Caco-2 (cell line): ENCODE measurements around the gene CDC34. TPM values are rescaled to one million over a fixed set of nuclear protein-coding genes. Genes with fewer than 3 reads are reported as not detected.

Experiments used
- BruUV-seq: library from RNA; stranded (reverse); fragments of 400-500 nt; replicated peaks from 2 replicates; lab custom pipeline; 2021; lab: Mats Ljungman, UMichigan
- CTCF ChIA-PET: fragments of 300-600 bp; sonication (Branson Sonifier 250); formaldehyde crosslinking; loops from one replicate; lab custom pipeline; 2022; ENCODE audit warnings: antibody characterized with exemption; lab: Charles Lee
- POLR2A ChIA-PET: fragments of 300-600 bp; sonication (Branson Sonifier 250); formaldehyde crosslinking; loops from one replicate; lab custom pipeline; 2022; ENCODE audit warnings: antibody characterized with exemption; lab: Charles Lee
- DNase-seq, 2 experiments: peaks; one replicate each; pipeline versions ENCODE4 v3.0.0 to v3.0.0-alpha.2; 2020 to 2022
- H3K27me3 ChIP-seq: replicated peaks from 2 replicates; pipeline ENCODE4 v1.6.0; 2011; ENCODE audit warnings: low read length; ENCODE audit not compliant: control insufficient read depth, insufficient read depth
- H3K36me3 ChIP-seq: 2 replicates; pipeline ENCODE4 v1.5.1; 2011; ENCODE audit warnings: low read length; ENCODE audit not compliant: control insufficient read depth, insufficient read depth
- H3K4me1 ChIP-seq: fragments of 250-450 bp; sonication (Bioruptor Pico); 2 replicates; pipeline ENCODE4 v1.5.1; 2020; ENCODE audit warnings: mild to moderate bottlenecking
- H3K4me3 ChIP-seq: 2 replicates; pipeline ENCODE4 v1.5.1; 2011; ENCODE audit warnings: low read depth, mild to moderate bottlenecking, control low read depth, low read length
- H3K9me3 ChIP-seq: fragments of 250-450 bp; sonication (Bioruptor Pico); 2 replicates; pipeline ENCODE4 v1.5.1; 2020; ENCODE audit warnings: mild to moderate bottlenecking, moderate library complexity
- H3K27ac Mint-ChIP-seq: one replicate; pipeline ENCODE4 v1.8.0; 2022; ENCODE audit warnings: mixed read lengths; ENCODE audit not compliant: unreplicated experiment
- H3K27me3 Mint-ChIP-seq: one replicate; pipeline ENCODE4 v1.8.0; 2022; ENCODE audit warnings: mixed read lengths; ENCODE audit not compliant: insufficient read depth, unreplicated experiment
- H3K36me3 Mint-ChIP-seq: one replicate; pipeline ENCODE4 v1.8.0; 2022; ENCODE audit warnings: mild to moderate bottlenecking, mixed read lengths; ENCODE audit not compliant: insufficient read depth, unreplicated experiment
- H3K4me1 Mint-ChIP-seq: one replicate; pipeline ENCODE4 v1.8.0; 2022; ENCODE audit warnings: low read depth, mixed read lengths; ENCODE audit not compliant: unreplicated experiment
- H3K4me3 Mint-ChIP-seq: one replicate; pipeline ENCODE4 v1.8.0; 2022; ENCODE audit warnings: mild to moderate bottlenecking, moderate library complexity, mixed read lengths; ENCODE audit not compliant: unreplicated experiment
- H3K9me3 Mint-ChIP-seq: one replicate; pipeline ENCODE4 v1.8.0; 2022; ENCODE audit warnings: mixed read lengths; ENCODE audit not compliant: unreplicated experiment
- intact Hi-C: fragments of 100-400 bp; cut with micrococcal nuclease; formaldehyde crosslinking; loops from one replicate; pipeline ENCODE4 v1.10.0; 2022; ENCODE audit not compliant: unreplicated experiment
- total RNA-seq: library from RNA; stranded (reverse); gene quantifications from 2 replicates; pipeline ENCODE4 v1.2.3, GENCODE V29; 2022
- TF ChIP-seq, protein P1 (sequence below), 2 experiments: fragments of 200-600 bp in 1 of 2; IDR thresholded peaks; 1 replicate in 1 of 2; 2 replicates in 1 of 2; pipeline versions ENCODE4 v1.5.1 to v1.8.0; 2011 to 2022; ENCODE audit warnings: antibody characterized with exemption in 1 of 2, control low read depth in 1 of 2, inconsistent platforms in 1 of 2, low read depth in 1 of 2, low read length in 1 of 2, mild to moderate bottlenecking in 1 of 2, moderate library complexity in 1 of 2; ENCODE audit not compliant: insufficient read depth in 1 of 2, severe bottlenecking in 1 of 2, unreplicated experiment in 1 of 2

The CDC34 gene
- total RNA-seq, 1 experiment from 2014 or later = 129 TPM

DNA sequence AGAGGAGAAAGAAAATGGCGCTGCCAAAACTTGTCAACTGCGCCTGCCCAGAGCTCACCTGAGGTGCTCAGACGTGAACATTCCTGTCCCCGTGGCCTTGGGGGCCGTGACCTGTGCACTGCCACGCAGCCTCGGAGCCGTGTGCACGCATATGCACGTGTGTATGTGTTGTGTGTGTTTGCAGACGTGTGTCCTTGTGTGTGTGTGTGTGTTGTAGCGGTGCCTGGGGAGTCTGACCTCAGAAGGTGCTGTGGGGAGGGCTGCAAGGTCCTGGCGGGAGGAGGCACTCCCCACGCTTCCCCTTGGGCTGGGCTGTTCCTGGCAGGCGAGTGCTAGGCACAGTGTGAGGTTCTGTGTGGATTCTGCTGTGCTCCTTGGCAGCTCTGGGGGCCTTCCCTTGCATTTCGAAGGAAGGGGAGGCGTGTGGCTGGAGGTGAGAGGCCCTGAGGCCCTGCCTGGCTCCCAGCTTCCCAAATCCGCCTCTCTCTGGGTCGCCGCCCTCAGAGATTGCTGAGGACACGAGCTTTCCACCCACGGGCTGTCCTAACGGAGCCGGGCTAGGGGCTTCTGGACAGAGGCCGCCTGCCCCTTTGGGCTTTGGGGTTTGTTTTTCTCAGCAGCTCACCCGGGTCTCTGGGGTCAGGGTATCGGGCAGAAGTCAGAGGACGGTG, 45.3 kb downstream of the CDC34 start:
- no TSS peak for BruUV-seq
- peaks cover 14% of the 10 kb centered on the region for H3K4me1 ChIP-seq
- CTCF ChIA-PET = no interaction called here
- H3K27ac Mint-ChIP-seq = no peak overlapping the region
- H3K4me1 Mint-ChIP-seq = peaks cover 7% of the 10 kb centered on the region
- H3K36me3 Mint-ChIP-seq = peaks cover 54% of the 10 kb centered on the region
- POLR2A ChIA-PET = no interaction called here
- H3K36me3 ChIP-seq = no peaks in the 10 kb centered on the region; the same call in 1 of the 2 replicates
- no peaks in the 10 kb centered on the region for H3K9me3 Mint-ChIP-seq
- H3K9me3 ChIP-seq = no peaks in the 10 kb centered on the region
- H3K4me3 ChIP-seq = no peak overlapping the region
- DNase-seq = no peak
- no peak overlapping the region for H3K4me3 Mint-ChIP-seq
- H3K27me3 Mint-ChIP-seq = no peaks in the 10 kb centered on the region
- H3K27me3 ChIP-seq = no peaks in the 10 kb centered on the region
- TF ChIP-seq, protein P1, sequence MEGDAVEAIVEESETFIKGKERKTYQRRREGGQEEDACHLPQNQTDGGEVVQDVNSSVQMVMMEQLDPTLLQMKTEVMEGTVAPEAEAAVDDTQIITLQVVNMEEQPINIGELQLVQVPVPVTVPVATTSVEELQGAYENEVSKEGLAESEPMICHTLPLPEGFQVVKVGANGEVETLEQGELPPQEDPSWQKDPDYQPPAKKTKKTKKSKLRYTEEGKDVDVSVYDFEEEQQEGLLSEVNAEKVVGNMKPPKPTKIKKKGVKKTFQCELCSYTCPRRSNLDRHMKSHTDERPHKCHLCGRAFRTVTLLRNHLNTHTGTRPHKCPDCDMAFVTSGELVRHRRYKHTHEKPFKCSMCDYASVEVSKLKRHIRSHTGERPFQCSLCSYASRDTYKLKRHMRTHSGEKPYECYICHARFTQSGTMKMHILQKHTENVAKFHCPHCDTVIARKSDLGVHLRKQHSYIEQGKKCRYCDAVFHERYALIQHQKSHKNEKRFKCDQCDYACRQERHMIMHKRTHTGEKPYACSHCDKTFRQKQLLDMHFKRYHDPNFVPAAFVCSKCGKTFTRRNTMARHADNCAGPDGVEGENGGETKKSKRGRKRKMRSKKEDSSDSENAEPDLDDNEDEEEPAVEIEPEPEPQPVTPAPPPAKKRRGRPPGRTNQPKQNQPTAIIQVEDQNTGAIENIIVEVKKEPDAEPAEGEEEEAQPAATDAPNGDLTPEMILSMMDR (IDR thresholded peaks at IDR 0.05; ENCODE audit: insufficient read depth in 1 of 2, low read depth in 1 of 2, low read length in 1 of 2, severe bottlenecking in 1 of 2, unreplicated experiment in 1 of 2) = no peak
- intact Hi-C loops = no loop called here

DNA sequence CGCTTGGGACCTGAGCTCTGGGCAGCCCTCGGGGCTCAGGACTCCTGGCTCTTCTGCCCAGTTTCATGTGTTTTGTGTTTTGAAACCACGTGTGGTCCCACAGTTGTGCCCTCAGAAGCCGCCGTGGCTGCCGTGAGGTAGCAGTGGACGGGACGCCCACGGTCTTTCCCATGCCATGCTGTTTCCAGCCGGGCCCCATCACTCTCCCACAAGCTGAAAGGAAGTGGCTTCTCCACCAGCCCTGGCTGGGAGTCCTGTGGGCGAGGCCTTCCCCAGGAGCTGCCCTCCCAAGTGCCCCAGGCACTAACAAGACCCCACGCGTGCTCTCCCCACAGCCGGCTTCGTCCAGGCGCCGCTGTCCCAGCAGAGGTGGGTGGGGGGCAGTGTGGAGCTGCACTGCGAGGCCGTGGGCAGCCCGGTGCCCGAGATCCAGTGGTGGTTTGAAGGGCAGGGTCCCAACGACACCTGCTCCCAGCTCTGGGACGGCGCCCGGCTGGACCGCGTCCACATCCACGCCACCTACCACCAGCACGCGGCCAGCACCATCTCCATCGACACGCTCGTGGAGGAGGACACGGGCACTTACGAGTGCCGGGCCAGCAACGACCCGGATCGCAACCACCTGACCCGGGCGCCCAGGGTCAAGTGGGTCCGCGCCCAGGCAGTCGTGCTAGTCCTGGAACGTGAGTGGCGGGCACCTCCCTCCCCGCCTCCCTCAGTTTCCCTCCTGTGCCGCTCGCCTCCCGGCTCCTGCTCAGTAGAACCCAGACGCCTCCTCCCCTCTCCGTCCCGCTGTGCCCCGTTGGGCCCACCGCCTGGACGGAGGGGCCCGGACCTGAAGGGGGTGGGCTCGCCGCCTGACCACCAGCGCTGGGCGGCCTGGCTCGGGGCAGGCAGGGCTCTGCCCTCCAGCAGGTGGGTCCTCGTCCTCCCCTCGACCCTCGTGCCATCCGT, 46.2 kb downstream of the CDC34 start:
- Histone ChIP-seq H3K27me3 (no peaks in the 10 kb centered on the region), H3K9me3 (no peaks in the 10 kb centered on the region), H3K4me1 (peaks cover 14% of the 10 kb centered on the region), H3K36me3 (no peaks in the 10 kb centered on the region; the same call in 1 of the 2 replicates), H3K4me3 (no peak overlapping the region)
- Mint-ChIP-seq H3K36me3 (peaks cover 53% of the 10 kb centered on the region), H3K4me3 (no peak overlapping the region), H3K4me1 (peaks cover 7% of the 10 kb centered on the region), H3K9me3 (no peaks in the 10 kb centered on the region), H3K27me3 (no peaks in the 10 kb centered on the region), H3K27ac (no peak overlapping the region)
- no TSS peak for BruUV-seq
- ChIA-PET POLR2A (no interaction called here), CTCF (no interaction called here)
- intact Hi-C loops = no loop called here
- TF ChIP-seq, protein P1 (IDR thresholded peaks at IDR 0.05; ENCODE audit: insufficient read depth in 1 of 2, low read depth in 1 of 2, low read length in 1 of 2, severe bottlenecking in 1 of 2, unreplicated experiment in 1 of 2) = no peak
- no peak for DNase-seq

DNA sequence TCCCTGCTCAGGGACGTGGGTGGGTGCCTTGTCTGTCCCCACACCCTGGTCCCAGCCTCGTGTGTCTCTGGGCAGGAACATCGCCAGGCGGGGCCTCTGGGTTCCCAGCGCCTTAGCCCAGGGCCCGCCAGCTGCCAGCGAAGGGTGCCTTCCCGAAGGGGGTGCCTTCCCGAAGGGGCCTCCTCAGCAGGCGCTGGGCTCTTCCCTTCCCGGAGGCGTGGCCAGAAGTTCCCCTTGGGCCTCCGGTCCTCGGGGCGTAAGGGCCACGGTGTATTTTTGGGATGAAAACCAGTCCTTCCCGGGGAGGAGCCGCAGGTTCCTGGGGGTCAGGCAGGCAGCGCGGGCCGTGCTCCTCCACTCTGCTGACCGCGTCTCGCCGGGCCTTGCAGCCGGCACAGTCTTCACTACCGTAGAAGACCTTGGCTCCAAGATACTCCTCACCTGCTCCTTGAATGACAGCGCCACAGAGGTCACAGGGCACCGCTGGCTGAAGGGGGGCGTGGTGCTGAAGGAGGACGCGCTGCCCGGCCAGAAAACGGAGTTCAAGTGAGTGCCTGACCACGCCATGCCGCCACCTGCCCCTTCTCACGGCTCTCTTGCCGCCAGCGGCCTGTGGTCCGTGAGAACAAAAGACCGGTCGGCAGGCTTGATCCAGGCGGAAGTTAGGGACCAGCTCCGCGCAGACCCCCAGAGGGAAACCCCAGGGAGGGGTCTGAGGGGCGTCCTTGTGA, 47.7 kb downstream of the CDC34 start:
- Mint-ChIP-seq H3K4me3 (no peak overlapping the region), H3K36me3 (peaks cover 56% of the 10 kb centered on the region), H3K27me3 (no peaks in the 10 kb centered on the region), H3K4me1 (peaks cover 7% of the 10 kb centered on the region), H3K9me3 (no peaks in the 10 kb centered on the region), H3K27ac (no peak overlapping the region)
- ChIA-PET CTCF (no interaction called here), POLR2A (no interaction called here)
- intact Hi-C loops = no loop called here
- Histone ChIP-seq H3K27me3 (no peaks in the 10 kb centered on the region), H3K9me3 (no peaks in the 10 kb centered on the region), H3K36me3 (no peaks in the 10 kb centered on the region; the same call in 1 of the 2 replicates), H3K4me1 (peaks cover 9% of the 10 kb centered on the region; the same call in 1 of the 2 replicates), H3K4me3 (no peak overlapping the region)
- TF ChIP-seq, protein P1 (IDR thresholded peaks at IDR 0.05; ENCODE audit: insufficient read depth in 1 of 2, low read depth in 1 of 2, low read length in 1 of 2, severe bottlenecking in 1 of 2, unreplicated experiment in 1 of 2) = no peak
- BruUV-seq = no TSS peak
- no peak for DNase-seq
